HEK293T (cell line): ENCODE results near the gene MYF6.

ENCODE experiments used
- CTCF ChIA-PET: fragments of 350-600 bp; formaldehyde crosslinking; extraction: SDS; loops from one replicate; lab custom pipeline; 2021; ENCODE audit warnings: antibody characterized with exemption, inconsistent platforms; lab: Yijun Ruan, JAX
- POLR2A ChIA-PET: fragments of 350-600 bp; formaldehyde crosslinking; extraction: SDS; loops from one replicate; lab custom pipeline; 2020; ENCODE audit warnings: antibody characterized with exemption, inconsistent platforms; lab: Yijun Ruan, JAX
- DNase-seq: peaks from one replicate; pipeline ENCODE4 v3.0.0; 2012; ENCODE audit warnings: mixed read lengths; ENCODE audit errors: extremely low spot score
- ARNT ChIP-seq: fragments of 450-650 bp; IDR thresholded peaks from 2 replicates; pipeline ENCODE4 v1.6.1; 2017; ENCODE audit warnings: mild to moderate bottlenecking
- BHLHE40 ChIP-seq: fragments of 450-650 bp; IDR thresholded peaks from 2 replicates; pipeline ENCODE4 v1.6.1; 2016; ENCODE audit warnings: mild to moderate bottlenecking, moderate library complexity, borderline replicate concordance
- CTBP1 ChIP-seq: fragments of 450-650 bp; IDR thresholded peaks from 2 replicates; pipeline ENCODE4 v1.6.1; 2016; ENCODE audit warnings: borderline replicate concordance
- ELF4 ChIP-seq: fragments of 450-650 bp; IDR thresholded peaks from 2 replicates; pipeline ENCODE4 v1.6.1; 2017; ENCODE audit warnings: antibody characterized with exemption
- FOXA1 ChIP-seq: fragments of 450-650 bp; IDR thresholded peaks from 2 replicates; pipeline ENCODE4 v1.6.1; 2016; ENCODE audit warnings: mild to moderate bottlenecking
- FOXK2 ChIP-seq: fragments of 450-650 bp; IDR thresholded peaks from 2 replicates; pipeline ENCODE4 v1.6.1; 2016; ENCODE audit warnings: mild to moderate bottlenecking
- FOXM1 ChIP-seq: fragments of 450-650 bp; IDR thresholded peaks from 2 replicates; pipeline ENCODE4 v1.6.1; 2017; ENCODE audit warnings: mild to moderate bottlenecking, borderline replicate concordance
- HDGF ChIP-seq: fragments of 450-650 bp; IDR thresholded peaks from 2 replicates; pipeline ENCODE4 v1.6.1; 2017; ENCODE audit warnings: antibody characterized with exemption, borderline replicate concordance
- L3MBTL2 ChIP-seq: fragments of 450-650 bp; conservative IDR thresholded peaks from 2 replicates; pipeline ENCODE4 v1.6.1; 2016; ENCODE audit warnings: mild to moderate bottlenecking
- LEF1 ChIP-seq: fragments of 450-650 bp; IDR thresholded peaks from 2 replicates; pipeline ENCODE4 v1.6.1; 2017; ENCODE audit warnings: mild to moderate bottlenecking, borderline replicate concordance
- NFRKB ChIP-seq: fragments of 450-650 bp; IDR thresholded peaks from 2 replicates; pipeline ENCODE4 v1.6.1; 2016; ENCODE audit warnings: mild to moderate bottlenecking, moderate library complexity
- SP1 ChIP-seq: fragments of 450-650 bp; IDR thresholded peaks from 2 replicates; pipeline ENCODE4 v1.6.1; 2017
- SUZ12 ChIP-seq: fragments of 450-650 bp; IDR thresholded peaks from 2 replicates; pipeline ENCODE4 v1.6.1; 2016; ENCODE audit warnings: mild to moderate bottlenecking
- TARDBP ChIP-seq: fragments of 450-650 bp; IDR thresholded peaks from 2 replicates; pipeline ENCODE4 v1.6.1; 2016
- ZNF384 ChIP-seq: fragments of 450-650 bp; IDR thresholded peaks from 2 replicates; pipeline ENCODE4 v1.6.1; 2016
- TF ChIP-seq, protein P1 (sequence below): fragments of 450-650 bp; IDR thresholded peaks from 2 replicates; pipeline ENCODE4 v1.6.1; 2016

MYF6 gene

DNA sequence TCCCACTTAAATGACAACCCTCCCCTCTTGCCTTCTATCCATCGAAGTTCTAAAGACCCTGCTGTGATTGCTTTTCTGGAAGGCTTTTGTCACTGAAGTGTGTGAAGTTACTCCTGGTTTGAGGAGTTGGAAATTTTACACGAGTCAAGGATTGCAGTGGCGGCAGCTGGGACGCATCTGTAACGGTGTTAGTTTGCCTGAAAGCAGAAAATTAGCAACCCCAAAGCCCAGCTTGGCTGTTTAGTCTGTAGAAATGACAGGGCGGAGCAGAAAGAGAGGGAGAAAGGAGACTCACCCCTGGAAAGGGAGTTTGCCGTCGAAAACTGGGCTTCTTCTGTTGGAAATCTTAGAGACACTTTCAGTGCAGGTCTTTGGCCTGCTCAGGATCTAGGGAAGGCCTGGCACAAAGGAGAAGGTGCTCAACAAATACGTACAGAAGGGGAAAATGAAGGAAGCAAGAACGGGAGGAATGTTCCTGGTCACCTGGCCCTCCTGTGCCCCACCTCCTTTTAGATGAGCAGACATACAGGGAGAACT lies 8.3 kb downstream of the MYF6 start:
- ChIA-PET CTCF (no interaction called here), POLR2A (no interaction called here)
- no peak for TF ChIP-seq SUZ12
- no peak for DNase-seq

DNA sequence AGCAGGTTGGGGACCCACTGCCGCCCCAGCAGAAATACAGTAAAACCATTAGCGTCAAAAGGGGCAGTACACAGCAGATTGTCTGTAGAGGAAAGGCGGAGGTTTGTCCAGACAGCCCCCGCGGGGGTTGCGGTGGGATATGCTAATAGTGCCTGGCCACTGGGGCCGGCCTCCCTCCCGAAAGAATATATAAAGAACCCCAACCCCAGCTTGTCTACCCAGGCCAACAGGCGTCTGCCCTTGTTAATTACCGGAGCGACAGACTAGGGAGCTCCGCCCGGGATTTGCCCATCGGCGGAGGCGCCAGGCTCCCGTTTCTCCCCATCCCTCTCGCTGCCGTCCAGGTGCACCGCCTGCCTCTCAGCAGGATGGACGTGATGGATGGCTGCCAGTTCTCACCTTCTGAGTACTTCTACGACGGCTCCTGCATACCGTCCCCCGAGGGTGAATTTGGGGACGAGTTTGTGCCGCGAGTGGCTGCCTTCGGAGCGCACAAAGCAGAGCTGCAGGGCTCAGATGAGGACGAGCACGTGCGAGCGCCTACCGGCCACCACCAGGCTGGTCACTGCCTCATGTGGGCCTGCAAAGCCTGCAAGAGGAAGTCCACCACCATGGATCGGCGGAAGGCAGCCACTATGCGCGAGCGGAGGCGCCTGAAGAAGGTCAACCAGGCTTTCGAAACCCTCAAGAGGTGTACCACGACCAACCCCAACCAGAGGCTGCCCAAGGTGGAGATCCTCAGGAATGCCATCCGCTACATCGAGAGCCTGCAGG lies 9.4 kb downstream of the MYF6 start, which contains the start of gene MYF5:
TSS of gene MYF5 (plus strand) at position 217 of the 774 bp plus-strand sequence. CDS start at position 369, 152 bp downstream.
- TF ChIP-seq FOXK2 (no peak), L3MBTL2 (no peak), TARDBP (no peak), FOXM1 (no peak), LEF1 (no peak), FOXA1 (no peak), ELF4 (no peak), ZNF384 (no peak), ARNT (no peak), HDGF (no peak), NFRKB (no peak), SP1 (no peak), SUZ12 (no peak), CTBP1 (no peak), BHLHE40 (no peak)
- TF ChIP-seq, protein P1, sequence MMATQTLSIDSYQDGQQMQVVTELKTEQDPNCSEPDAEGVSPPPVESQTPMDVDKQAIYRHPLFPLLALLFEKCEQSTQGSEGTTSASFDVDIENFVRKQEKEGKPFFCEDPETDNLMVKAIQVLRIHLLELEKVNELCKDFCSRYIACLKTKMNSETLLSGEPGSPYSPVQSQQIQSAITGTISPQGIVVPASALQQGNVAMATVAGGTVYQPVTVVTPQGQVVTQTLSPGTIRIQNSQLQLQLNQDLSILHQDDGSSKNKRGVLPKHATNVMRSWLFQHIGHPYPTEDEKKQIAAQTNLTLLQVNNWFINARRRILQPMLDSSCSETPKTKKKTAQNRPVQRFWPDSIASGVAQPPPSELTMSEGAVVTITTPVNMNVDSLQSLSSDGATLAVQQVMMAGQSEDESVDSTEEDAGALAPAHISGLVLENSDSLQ, result no peak
- POLR2A ChIA-PET, result no interaction called here
- no peak for DNase-seq
- CTCF ChIA-PET, result no interaction called here

DNA sequence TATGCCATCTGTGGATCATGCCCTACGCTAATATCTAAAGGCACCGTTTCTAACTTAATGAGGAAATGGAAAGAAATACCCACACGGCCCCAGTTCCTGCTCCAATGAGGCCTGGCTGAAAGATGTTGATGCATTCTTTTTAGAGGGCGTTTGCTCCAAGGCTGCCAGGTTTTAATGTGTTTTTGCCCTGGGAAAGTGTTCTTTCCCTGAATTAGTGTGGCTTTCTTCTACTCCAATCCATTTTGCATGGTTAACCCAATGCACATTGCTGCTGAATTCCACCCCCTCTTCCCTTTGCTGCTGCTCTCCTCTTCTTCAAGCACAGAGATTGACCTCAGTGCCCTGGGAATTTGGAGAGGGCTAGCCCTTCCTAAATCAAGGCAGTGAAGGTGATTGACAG lies 10.4 kb downstream of the MYF6 start:
- CTCF ChIA-PET, result no interaction called here
- TF ChIP-seq NFRKB (no peak), FOXM1 (no peak), LEF1 (no peak), ZNF384 (no peak), ARNT (no peak), SP1 (no peak), BHLHE40 (no peak), TARDBP (no peak), HDGF (no peak), ELF4 (no peak), FOXK2 (no peak), FOXA1 (no peak), L3MBTL2 (no peak), SUZ12 (no peak), CTBP1 (no peak)
- TF ChIP-seq, protein P1, result no peak
- no peak for DNase-seq
- POLR2A ChIA-PET, result no interaction called here

DNA sequence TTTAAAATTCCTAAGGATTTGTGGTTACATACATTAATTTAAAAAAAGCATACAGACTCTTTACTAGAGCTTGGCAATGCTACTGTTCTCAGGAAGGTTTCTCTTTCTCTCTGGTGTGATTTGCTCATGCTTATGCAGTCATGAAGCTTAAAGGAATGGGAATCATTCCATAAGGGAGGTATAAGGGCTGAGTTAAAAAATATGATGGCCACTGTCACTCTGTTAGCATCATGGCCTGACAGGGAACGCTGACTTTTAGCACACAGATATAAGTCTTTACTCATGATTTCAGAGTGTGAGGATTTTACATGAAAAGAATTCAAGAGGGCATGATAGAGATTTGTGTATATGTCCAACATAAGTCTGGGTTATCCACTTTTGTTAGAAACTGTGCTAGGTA lies 13.1 kb downstream of the MYF6 start:
- DNase-seq, result no peak
- CTCF ChIA-PET, result no interaction called here
- POLR2A ChIA-PET, result no interaction called here
- TF ChIP-seq BHLHE40, result no peak
- TF ChIP-seq FOXK2, result no peak
- TF ChIP-seq HDGF, result no peak
- no peak for TF ChIP-seq SP1
- TF ChIP-seq ARNT, result no peak
- no peak for TF ChIP-seq CTBP1
- no peak for TF ChIP-seq TARDBP
- TF ChIP-seq FOXA1, result no peak
- no peak for TF ChIP-seq L3MBTL2
- no peak for TF ChIP-seq NFRKB
- TF ChIP-seq, protein P1, result no peak
- no peak for TF ChIP-seq LEF1
- no peak for TF ChIP-seq ELF4
- TF ChIP-seq FOXM1, result no peak
- no peak for TF ChIP-seq ZNF384
- no peak for TF ChIP-seq SUZ12

DNA sequence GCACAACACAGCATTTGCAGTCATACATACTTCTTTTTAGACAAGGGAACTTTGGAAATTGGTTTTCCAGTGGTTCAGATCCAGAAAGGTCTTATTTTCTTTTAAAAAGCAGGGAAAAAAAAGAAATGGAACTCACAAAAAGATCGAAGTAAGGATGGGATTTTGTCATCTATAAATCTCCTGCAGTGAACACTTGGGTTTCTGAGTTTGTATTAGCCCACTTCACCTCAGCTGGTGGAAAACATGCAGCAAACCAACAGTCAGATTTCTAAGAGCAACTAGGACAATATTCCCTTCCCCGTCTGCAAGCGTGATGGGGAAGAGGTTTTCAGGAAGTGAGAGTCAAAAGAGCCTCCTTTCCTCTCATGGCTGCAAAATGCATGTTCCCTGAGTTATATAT lies 13.9 kb downstream of the MYF6 start:
- POLR2A ChIA-PET, result no interaction called here
- no peak for TF ChIP-seq L3MBTL2
- no peak for TF ChIP-seq TARDBP
- no peak for TF ChIP-seq HDGF
- TF ChIP-seq ELF4, result no peak
- TF ChIP-seq NFRKB, result no peak
- TF ChIP-seq, protein P1, result no peak
- TF ChIP-seq ZNF384, result no peak
- TF ChIP-seq SP1, result no peak
- TF ChIP-seq FOXM1, result no peak
- TF ChIP-seq BHLHE40, result no peak
- no peak for DNase-seq
- CTCF ChIA-PET, result no interaction called here
